ENCODE data around the gene DHRSX.
"Not testable (repeated sequence)": the region's sequence is repeated elsewhere in the genome, so short reads cannot be mapped to it uniquely, and the experiment has no call there.

DHRSX gene

DNA sequence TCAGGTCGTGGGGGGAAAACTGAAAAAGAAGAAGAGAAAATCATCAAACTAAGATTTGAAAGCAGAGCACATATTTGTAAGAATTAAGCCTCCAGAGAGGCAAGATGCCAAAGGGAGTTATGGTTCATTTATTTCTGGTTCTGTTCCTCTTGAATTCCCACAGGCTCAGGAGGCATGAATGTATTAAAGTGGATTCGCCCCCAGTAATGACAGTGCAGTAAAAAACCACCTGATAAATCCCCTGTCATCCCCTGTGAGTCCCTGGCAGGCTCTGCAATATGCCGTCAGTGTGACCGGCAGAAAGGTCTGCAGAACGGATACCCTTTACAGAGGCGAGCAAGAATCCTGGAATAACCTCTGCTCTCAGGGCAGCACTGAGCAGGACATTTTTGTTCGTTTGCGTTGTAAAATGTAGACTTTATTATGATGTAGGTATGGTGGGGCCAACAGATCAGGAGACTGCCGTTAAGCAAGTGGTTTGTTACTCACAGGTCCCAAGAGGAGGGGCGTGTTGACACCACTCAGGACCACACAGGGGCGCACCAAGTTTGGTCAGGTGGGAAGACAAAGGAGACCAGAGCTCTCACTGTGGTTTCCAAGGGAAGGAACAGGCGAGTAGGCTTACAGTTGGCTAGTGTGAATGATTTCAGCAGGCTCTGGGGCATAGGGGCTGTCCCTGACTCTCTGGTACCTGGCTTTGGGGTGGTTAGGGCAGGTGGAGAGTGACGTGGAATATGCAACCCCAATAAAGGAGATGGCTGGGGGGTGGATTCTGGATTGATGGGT lies 75.3 kb downstream of the DHRSX start:
- DNase-seq (ENCODE audit: low read depth in 2 of 2): no peak

DNA sequence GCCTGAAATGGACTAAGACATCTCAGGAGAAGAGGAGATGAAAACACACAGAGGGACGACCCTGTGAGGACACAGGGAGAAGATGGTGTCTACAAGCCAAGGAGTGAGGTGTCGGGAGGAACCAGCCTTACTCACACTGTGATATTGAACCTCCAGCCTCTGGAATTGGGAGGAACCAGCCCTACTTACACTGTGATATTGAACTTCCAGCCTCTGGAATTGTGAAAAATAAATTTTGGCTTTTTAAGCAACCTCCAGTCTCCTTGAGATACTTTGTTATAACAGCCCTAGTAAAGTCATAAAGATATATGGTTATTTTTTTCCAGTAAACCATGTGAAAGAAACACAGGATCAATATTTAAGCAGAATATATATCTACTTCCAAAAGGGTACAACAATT lies 76.5 kb downstream of the DHRSX start:
- DNase-seq (ENCODE audit: low read depth in 2 of 2): no peak

DNA sequence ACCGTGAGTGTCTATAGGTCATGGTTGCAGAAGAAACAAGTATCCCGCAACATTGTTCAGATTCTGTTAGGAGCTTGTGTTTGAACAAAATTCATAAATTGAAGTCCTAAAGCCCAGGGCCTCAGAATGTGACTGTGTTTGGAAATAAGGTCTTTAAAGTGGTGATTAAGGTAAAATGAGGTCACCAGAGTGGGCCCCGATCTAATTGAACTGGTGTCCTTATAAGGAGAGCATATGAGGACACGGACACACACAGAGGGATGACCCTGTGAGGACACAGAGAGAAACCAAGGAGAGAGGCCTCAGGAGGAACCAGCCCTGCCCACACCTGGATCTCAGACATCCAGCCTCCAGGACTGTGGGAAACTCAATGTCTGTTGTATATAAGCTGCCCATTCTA lies 76.9 kb downstream of the DHRSX start:
- no peak for DNase-seq (ENCODE audit: low read depth in 2 of 2)

DNA sequence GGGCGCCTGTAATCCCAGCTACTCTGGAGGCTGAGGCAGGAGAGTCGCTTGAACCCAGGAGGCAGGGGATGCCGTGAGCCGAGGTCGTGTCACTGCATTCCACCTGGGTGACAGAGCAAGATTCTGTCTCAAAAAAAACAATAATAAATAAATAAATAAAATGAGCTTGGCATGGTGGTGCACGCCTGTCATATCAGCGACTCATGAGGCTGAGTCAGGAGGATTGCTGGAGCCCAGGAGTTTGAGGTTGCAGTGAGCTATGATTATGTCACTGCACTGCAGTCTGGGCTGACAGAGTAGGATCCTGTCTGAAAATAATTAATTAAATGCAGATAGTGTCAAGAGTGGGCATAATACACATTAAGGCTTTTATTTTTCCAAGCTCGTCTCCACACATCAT lies 77.5 kb downstream of the DHRSX start:
- DNase-seq (ENCODE audit: low read depth in 2 of 2): no peak

DNA sequence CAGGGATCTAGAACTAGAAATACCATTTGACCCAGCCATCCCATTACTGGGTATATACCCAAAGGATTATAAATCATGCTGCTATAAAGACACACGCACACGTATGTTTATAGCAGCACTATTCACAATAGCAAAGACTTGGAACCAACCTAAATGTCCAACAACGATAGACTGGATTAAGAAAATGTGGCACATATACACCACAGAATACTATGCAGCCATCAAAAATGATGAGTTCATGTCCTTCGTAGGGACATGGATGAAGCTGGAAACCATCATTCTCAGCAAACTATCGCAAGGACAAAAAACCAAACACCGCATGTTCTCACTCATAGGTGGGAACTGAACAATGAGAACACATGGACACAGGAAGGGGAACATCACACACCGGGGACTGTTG lies 81.4 kb downstream of the DHRSX start:
- not testable (repeated sequence) for DNase-seq (ENCODE audit: low read depth in 2 of 2)

DNA sequence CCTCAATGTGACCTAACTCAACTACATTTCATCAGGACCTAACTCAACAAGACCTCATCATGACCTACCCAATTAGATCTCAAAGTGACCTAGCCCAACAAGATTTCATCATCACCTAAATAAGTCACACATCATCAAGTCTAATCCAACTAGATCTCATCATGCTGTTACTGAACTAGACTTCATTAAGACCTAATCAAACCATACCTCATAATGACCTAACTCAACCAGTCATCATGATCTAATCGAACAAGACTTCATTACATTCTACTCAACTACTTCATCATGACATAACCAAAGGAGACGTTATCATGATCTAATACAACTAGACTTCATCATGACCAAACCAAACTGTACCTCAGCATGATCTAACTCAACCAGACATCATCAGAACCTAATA lies 82.8 kb downstream of the DHRSX start:
- no peak for DNase-seq (ENCODE audit: low read depth in 2 of 2)

DNA sequence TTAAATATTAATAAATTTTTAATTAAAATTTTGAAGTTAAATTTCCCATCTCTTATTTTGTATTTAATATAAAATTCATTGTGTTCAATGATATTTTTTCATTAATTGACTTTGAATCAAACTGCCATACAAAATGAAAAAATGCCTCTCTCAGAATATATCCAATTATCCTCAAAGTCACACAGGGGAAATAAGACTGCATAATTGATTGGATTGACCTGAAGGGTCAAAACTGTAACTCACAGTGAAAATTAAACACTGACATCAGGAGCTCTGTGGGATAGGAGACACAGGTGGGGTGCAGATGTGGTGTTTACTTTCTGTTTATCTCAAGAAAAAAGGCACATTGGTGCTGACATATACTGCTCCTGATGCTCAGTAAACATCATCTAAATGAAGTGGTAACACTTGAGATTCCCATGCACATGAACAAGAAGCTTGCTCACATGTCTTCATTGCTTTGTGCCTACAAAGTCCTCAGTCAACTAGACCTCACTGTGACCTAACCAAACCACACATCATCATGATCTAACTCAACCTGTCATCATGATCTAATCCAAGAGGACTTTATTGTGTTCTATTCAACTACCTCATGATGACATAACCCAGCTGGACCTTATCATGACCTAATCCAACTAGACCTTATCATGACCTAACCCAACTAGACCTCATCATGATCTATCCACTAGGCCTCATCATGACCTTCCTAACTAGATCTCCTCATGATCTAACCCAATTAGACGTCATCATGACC lies 83.7 kb downstream of the DHRSX start:
- DNase-seq (ENCODE audit: low read depth in 2 of 2): no peak

DNA sequence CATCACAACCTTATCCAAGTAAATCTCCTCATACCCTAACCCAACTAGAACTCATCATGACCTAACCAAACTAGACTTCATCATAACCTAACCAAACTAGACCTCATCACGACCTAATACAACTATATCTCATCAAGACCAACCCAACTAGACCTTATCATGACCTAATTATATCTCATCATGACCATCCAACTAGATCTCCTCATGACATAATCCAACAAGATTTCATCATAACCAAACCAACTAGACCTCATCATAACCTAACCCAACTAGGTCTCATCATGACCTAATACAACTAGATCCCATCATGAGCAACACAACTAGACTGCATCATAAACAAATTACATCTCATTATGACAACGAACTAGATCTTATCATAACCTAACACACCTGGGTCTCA lies 86.4 kb downstream of the DHRSX start:
- DNase-seq (ENCODE audit: low read depth in 2 of 2): no peak

DNA sequence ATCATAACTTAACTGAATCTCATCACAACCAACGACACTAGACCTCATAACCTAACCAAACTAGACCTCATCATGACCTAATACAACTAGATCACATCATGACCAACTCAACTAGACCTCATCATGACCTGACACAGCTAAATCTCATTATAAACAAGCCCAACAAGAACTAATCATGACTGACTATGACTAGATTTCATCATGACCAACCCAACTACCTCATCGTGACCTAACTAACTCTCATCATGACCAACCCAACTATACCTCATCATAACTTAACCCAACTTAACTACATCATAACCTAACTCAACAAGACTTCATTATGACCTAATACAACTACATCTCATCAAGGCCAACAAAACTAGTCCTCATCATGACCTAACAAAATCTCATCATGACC lies 86.8 kb downstream of the DHRSX start:
- no peak for DNase-seq (ENCODE audit: low read depth in 2 of 2)

DNA sequence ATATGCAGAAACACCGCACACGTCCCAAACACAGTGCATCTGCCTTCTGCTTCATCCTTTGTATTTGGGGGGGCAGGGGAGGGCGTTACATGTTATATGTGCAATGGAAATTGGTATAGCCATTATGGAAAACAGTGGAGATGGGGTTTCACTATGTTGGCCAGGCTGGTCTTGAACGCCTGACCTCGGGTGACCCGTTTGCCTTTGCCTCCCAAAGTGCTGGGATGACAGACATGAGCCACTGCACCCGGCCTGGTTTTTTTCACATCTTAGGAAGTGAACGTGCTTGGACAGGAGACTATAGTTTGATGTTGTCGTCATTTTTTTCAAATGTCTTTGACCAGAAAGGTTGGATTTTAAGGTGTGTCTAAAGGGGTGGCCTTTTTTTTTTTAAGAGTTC lies 88.6 kb downstream of the DHRSX start:
- DNase-seq (ENCODE audit: low read depth in 2 of 2): no peak

DNA sequence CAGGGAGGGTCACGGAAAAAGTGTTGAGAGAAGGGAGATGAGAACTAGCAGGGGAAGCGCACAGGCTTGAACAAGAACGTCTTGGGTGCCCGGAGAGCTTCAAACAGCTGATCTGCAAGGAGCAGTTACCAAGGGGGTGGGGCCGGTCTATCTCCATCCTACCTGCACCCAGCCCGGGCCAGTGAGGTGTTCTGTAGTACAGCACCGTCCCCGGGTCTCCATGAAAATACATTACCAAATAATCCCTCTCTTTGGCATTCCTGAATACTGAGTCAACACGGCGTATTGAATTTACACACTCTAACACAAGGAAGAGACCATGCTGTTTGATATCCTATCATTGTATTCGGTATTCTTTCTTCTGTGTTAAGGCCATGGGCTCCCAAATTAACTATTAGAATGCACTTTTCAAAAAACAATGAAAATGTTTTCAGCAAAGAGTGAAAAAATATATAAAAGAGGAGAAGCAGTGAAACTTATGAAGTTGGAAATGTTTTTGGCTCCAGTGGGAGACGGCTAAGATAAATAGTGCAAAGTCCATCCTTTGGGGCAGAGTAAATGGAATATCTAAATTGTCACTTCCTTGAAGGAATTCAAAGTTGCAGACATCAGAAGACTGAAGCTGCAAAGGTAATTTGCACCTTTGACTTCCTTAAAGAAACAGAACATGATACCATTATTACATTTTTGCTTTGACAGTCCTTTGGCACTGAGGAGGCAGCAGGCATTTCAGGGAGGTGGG lies 90.3 kb downstream of the DHRSX start:
- no peak for DNase-seq (ENCODE audit: low read depth in 2 of 2)

DNA sequence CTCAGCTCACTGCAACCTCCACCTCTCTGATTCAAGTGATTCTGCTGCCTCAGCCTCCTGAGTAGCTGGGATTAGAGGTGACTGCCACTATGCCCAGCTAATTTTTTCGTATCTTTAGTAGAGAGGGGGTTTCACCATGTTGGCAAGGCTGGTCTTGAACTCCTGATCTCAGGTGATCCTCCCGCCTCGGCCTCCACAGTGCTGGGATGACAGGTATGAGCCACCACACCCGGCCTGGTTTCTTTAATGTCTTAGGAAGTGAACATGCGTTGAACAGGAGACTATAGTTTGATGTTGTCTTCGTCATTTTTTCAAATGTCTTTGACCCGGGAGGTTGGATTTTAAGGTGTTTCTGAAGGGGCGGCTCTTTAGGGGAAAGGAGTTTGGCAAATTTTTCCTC lies 91.0 kb downstream of the DHRSX start:
- no peak for DNase-seq (ENCODE audit: low read depth in 2 of 2)

DNA sequence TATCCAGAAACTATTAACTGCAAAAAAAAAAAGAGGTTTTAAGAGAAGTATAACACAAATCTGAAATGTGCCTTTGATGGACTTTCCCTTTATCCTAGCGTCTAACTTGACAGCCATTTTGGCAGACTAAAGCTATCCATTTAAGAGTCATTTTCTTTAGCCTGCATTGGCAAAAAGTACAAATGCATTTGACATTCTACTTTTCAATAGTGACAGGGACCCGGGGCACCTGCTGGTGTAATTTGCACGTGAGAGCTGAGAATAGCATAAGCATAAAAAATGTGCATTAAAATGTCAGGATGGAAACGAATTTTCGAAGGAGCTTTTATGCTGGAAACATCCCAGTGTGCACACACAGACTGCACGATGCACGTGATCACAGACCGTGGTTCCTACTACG lies 91.9 kb downstream of the DHRSX start:
- no peak for DNase-seq (ENCODE audit: low read depth in 2 of 2)

DNA sequence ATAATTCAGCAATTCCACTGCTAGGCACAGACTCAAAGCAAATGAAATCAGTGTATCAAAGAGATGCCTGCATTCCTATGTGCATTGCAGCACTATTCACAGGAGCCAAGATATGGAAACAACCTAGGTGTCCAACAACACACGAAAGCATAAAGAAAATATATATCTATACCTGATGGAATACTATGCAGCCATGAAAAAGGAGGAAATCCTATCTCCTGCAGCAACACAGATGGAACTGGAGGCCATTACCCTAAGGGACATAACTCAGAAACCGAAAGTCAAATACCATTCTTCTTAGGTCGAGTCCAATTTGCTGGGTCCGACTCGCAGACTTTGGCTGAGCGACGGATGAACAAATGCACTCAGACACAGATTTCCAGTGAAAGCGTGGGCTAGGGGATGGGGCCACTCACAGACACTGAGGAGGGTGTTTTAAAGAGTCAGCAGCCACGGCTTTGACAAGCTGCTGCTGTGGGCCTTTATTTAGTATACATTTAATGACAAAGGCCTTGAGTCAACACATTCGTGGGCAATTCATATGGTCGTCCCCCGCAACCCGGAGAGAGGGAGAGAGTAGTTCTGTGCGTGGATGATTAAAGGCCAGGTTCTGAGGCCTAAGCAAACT lies 93.8 kb downstream of the DHRSX start:
- DNase-seq (ENCODE audit: low read depth in 2 of 2): no peak

DNA sequence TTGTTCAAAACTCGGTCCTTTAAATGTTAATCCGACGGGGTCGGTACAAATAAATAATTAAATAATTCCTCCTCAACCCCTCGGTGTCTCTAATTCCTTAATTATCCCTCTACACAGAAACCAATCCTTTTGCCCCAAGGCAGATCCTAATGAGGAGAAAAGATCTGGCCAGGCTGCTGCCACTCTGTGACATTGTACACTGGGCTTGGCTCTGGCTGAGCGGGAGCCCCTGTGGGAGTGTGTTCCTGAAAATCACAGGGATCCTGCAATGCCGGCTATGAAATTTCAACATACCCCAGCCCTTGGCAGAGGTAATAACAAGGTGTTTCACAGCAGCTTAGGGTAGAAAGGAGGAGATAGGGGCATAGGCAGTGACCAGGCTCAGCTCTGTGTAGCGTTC lies 96.0 kb downstream of the DHRSX start:
- no peak for DNase-seq (ENCODE audit: low read depth in 2 of 2)

DNA sequence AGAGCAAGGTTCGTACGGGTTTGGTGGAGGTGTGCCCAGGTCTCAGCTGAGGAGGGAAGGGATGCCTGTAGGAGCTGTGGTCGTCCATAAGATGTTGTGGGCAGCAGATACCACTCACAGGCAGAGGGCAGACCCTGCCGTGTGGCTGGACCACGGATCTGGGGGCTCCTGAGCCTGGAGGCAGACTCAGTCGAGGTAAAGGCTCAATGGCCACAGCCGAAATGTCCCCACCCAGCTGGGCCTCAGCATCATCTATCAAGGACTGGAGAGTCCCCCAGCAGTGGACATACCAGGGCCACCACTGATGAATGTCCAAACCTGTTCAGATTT lies 98.5 kb downstream of the DHRSX start:
- DNase-seq (ENCODE audit: low read depth in 2 of 2): no peak

DNA sequence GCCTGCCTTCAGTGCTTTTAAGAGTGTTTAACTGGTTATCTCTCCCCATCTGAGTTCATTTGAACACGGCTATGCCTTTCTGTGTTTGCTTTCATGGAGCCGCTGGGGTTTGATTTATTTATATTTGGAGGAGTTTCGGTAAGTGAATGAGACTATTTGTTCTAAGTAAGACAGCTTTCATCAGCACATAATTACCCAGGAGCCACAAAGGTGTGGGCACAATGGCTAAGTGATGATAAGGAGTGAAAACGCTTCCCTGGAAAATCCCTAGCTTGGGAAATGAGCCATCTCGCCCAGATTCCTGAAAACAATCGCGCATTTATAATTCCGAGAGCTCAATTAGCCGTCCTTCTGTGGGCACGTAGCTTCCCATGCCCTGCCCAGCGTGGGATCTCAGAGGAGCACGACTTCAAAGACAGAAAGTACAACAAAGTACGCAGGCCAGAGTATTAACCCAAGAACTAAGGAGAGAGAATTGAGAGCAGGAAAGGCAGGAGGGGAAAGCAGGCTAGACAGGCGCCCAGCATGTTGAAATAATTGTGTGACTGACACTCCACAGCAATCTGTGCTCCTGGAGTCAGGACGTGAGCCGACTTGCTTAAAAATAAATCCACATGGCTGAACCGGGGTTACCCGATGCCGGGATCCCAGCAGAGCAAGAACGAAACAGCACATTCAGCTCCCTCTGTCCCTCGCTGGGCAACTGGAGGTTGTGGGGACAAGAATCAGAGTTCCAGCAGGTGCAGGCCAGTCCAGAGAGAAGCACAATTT lies 99.0 kb downstream of the DHRSX start:
- DNase-seq (ENCODE audit: low read depth in 2 of 2): no peak

DNA sequence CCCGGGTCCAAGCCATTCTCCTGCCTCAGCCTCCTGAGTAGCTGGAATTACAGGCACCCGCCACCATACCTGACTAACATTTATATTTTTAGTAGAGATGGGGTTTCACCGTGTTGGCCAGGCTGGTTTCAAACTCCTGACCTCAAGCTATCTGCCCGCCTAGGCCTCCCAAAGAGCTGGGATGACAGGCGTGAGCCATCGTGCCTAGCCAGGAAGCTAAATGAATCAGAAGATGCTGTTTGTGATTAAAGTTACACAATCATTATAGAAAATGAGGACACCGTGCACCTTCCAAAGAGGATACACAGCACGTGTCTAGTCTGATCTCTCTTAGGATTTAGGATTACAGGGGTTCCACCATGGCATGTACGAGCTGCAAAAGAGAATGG lies 99.6 kb downstream of the DHRSX start:
- no peak for DNase-seq (ENCODE audit: low read depth in 2 of 2)

DNA sequence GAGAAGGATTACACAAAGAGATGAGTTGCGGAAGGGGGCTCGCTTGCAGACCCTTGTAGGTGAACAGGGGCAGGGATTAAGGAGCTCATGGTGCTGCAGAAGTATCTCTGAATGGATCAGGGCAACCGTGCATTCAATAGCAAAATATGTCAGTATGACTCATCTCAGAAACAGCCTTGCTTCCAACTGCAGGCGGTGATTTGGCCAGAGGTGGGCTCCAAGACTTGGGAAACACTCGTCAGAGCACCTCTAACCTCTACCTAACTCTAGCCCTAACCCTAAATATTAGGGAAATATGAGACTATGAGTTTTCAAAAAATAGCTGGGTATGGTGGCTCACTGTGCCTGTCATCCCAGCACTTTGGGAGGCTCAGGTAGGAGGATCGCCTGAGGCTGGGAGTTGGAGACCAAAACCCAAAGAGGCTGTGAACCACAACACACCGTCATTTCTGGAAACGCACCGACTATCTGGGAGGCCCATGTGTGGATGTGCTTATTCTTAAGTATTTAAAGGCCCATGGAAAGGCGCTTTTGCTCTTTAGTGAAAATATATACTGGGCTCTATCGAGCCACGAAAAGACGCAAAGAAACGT lies 102.6 kb downstream of the DHRSX start:
- no peak for DNase-seq (ENCODE audit: low read depth in 2 of 2)

DNA sequence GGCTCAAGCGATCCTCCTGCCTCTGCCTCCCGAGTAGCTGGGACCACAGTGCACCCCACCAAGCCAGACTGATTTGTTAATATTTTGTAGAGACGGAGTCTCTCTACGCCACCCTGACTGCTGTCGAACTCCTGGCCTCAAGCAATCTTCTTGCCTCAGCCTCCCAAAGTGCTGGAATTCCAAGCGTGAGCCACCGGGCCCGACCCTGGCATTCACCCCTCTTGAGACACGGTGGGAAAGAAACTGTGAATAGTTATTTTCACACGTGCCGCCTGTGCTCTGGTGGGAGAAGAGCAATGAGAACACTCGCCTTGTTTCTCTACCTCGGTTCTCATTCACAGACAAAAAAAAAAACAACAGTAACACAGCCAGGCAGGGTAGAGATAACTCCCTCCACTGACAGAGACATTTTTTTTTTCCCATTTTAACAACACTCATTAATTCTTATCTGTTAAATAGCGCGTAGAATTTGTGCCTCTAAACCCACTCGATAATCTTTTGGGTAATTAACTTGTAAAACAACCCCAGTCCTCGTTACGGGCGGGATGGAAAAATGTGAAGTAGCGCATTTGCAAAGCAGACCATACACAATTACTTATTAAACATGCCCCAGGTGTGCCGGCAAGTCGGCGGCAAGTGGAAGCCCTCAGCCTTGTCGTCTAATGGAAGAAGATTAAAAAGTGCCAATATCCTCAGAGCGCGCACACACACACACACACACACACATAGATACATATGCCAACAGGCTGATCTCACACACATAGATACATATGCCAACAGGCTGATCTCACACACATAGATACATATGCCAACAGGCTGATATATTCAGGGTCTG lies 103.3 kb downstream of the DHRSX start:
- DNase-seq (ENCODE audit: low read depth in 2 of 2): no peak
